K562 (cell line): ENCODE measurements around the gene PREX1. TPM values are rescaled to one million over a fixed set of nuclear protein-coding genes. Genes with fewer than 3 reads are reported as not detected.

Source experiments
- ATAC-seq: fragments of 200-7000 bp; cut with Tn5 transposase; 3 replicates; pipeline ENCODE4 v1.9.1; 2020; ENCODE audit warnings: moderate library complexity
- BruUV-seq: library from RNA; stranded (reverse); fragments of 400-500 nt; replicated peaks from 2 replicates; lab custom pipeline; 2021; lab: Mats Ljungman, UMichigan
- CTCF ChIA-PET: fragments of 300-600 bp; formaldehyde crosslinking; extraction: SDS; loops from one replicate; lab custom pipeline; 2021; ENCODE audit warnings: low intra/inter-chr PET ratio; lab: Yijun Ruan, JAX
- POLR2A ChIA-PET: fragments of 300-600, 350-650 bp; sonication (Branson Sonifier 250); formaldehyde crosslinking; extraction: SDS; loops from one replicate; lab custom pipeline; 2021; ENCODE audit warnings: antibody characterized with exemption, inconsistent platforms; lab: Yijun Ruan, JAX
- DNase-seq, 4 experiments: peaks; one replicate each; pipeline versions ENCODE4 v3.0.0 to v3.0.0-alpha.2; 2011 to 2018; ENCODE audit warnings: low spot score in 3 of 4, mixed read lengths in 3 of 4; ENCODE audit errors: extremely low read depth in 1 of 4
- FAIRE-seq: peaks from 2 replicates; lab custom pipeline; 2011; peaks lifted over from hg19 to GRCh38; lab: Jason Lieb, UNC
- H2AFZ ChIP-seq: 2 replicates; pipeline ENCODE4 v1.6.0; 2011; ENCODE audit warnings: low read depth, low read length, control low read depth, inconsistent platforms
- H3K27ac ChIP-seq: fragments of 200-600 bp; 3 replicates; pipeline ENCODE4 v1.8.0; 2011; ENCODE audit warnings: low read depth, mild to moderate bottlenecking, control low read depth, inconsistent platforms, low read length, moderate library complexity, mixed read lengths; ENCODE audit errors: extremely low read depth
- H3K27me3 ChIP-seq, 2 experiments: fragments of 300-600 bp in 1 of 2; 2 replicates in 1 of 2; 3 replicates in 1 of 2; pipeline versions ENCODE4 v1.6.0 to v1.8.0; 2011; ENCODE audit warnings: inconsistent platforms in 2 of 2, low read length in 2 of 2, mild to moderate bottlenecking in 1 of 2, mixed read lengths in 1 of 2, moderate library complexity in 1 of 2; ENCODE audit not compliant: control insufficient read depth in 2 of 2, insufficient read depth in 2 of 2
- H3K36me3 ChIP-seq: fragments of 300-600 bp; 3 replicates; pipeline ENCODE4 v1.8.0; 2011; ENCODE audit warnings: mild to moderate bottlenecking, low read length, inconsistent platforms; ENCODE audit not compliant: control insufficient read depth, insufficient read depth
- H3K4me1 ChIP-seq, 2 experiments: fragments of 200-600 bp in 1 of 2; replicated peaks in 1 of 2; 2 replicates in 1 of 2; 3 replicates in 1 of 2; pipeline versions ENCODE4 v1.5.1 to v1.8.0; 2011; ENCODE audit warnings: inconsistent platforms in 2 of 2, low read length in 2 of 2, mild to moderate bottlenecking in 1 of 2, mixed read lengths in 1 of 2, moderate library complexity in 1 of 2; ENCODE audit not compliant: control insufficient read depth in 2 of 2, insufficient read depth in 2 of 2
- H3K4me2 ChIP-seq: 2 replicates; pipeline ENCODE4 v1.6.1; 2011; ENCODE audit warnings: low read length, control low read depth, inconsistent platforms, mixed read lengths; ENCODE audit not compliant: insufficient read depth
- H3K4me3 ChIP-seq: fragments of 200-600 bp; sonication (generic), shearing (Covaris generic); 2 replicates; pipeline ENCODE4 v1.5.1; 2016; ENCODE audit warnings: control low read depth, inconsistent platforms
- H3K79me2 ChIP-seq: fragments of 200-600 bp; 3 replicates; pipeline ENCODE4 v1.8.0; 2011; ENCODE audit warnings: low read length, inconsistent platforms; ENCODE audit not compliant: control insufficient read depth, insufficient read depth
- H3K9ac ChIP-seq, 2 experiments: 2 replicates each; pipeline versions ENCODE4 v1.6.0 to v1.6.1; 2011; ENCODE audit warnings: low read depth in 2 of 2, low read length in 2 of 2, control low read depth in 1 of 2, inconsistent platforms in 1 of 2, mild to moderate bottlenecking in 1 of 2, mixed read lengths in 1 of 2; ENCODE audit not compliant: insufficient read depth in 1 of 2
- H3K9me1 ChIP-seq: one replicate; pipeline ENCODE4 v1.6.0; 2011; ENCODE audit warnings: inconsistent platforms, mild to moderate bottlenecking, low read length, moderate library complexity; ENCODE audit not compliant: control insufficient read depth, insufficient read depth
- H3K9me3 ChIP-seq: replicated peaks from 2 replicates; pipeline ENCODE4 v1.5.1; 2011; ENCODE audit warnings: low read depth, low read length, inconsistent platforms; ENCODE audit not compliant: control insufficient read depth, insufficient read depth
- H4K20me1 ChIP-seq: replicated peaks from 2 replicates; pipeline ENCODE4 v1.6.1; 2011; ENCODE audit warnings: low read length, inconsistent platforms, mixed read lengths; ENCODE audit not compliant: control insufficient read depth, insufficient read depth
- ARHGAP35 ChIP-seq: fragments of 450-650 bp; IDR thresholded peaks from 2 replicates; pipeline ENCODE4 v1.6.1; 2018; ENCODE audit not compliant: partially characterized antibody
- CCNT2 ChIP-seq: IDR thresholded peaks from 2 replicates; pipeline ENCODE4 v1.6.1; 2011; ENCODE audit warnings: borderline replicate concordance, low read depth, mild to moderate bottlenecking, moderate library complexity, mixed read lengths, low read length; ENCODE audit not compliant: insufficient read length; ENCODE audit errors: extremely low read depth
- FIP1L1 ChIP-seq: fragments of 200-400 bp; formaldehyde crosslinking; IDR thresholded peaks from 2 replicates; pipeline ENCODE4 v1.6.1; 2018; ENCODE audit warnings: mild to moderate bottlenecking, low read depth, low read length; ENCODE audit not compliant: poor library complexity, severe bottlenecking
- HDAC8 ChIP-seq: fragments of 450-650 bp; IDR thresholded peaks from 2 replicates; pipeline ENCODE4 v1.6.1; 2016; ENCODE audit warnings: mild to moderate bottlenecking, missing genetic modification characterization, moderate library complexity, missing compliant biosample characterization
- HOXB6 ChIP-seq: fragments of 250-450 bp; sonication (Bioruptor Pico); IDR thresholded peaks from 2 replicates; pipeline ENCODE4 v1.5.1; 2022; ENCODE audit warnings: mild to moderate bottlenecking, borderline replicate concordance
- JUNB ChIP-seq: fragments of 450-650 bp; formaldehyde crosslinking; conservative IDR thresholded peaks from 2 replicates; pipeline ENCODE4 v1.4.0; 2020; ENCODE audit warnings: mild to moderate bottlenecking
- KDM2B ChIP-seq: fragments of 250-450 bp; sonication (Bioruptor Pico); IDR thresholded peaks from 2 replicates; pipeline ENCODE4 v1.8.0; 2021; ENCODE audit warnings: mild to moderate bottlenecking, moderate library complexity
- NEUROD1 ChIP-seq: fragments of 150-350 bp; IDR thresholded peaks from 2 replicates; pipeline ENCODE4 v1.6.1; 2014; ENCODE audit warnings: borderline replicate concordance, low read length, low read depth; ENCODE audit not compliant: partially characterized antibody
- NUFIP1 ChIP-seq: fragments of 450-650 bp; IDR thresholded peaks from 2 replicates; pipeline ENCODE4 v1.6.1; 2018; ENCODE audit not compliant: partially characterized antibody
- RAD21 ChIP-seq, 2 experiments: fragments of 250-450 bp in 1 of 2; fragments of 450-650 bp in 1 of 2; sonication (Bioruptor Pico) in 1 of 2; formaldehyde crosslinking in 1 of 2; IDR thresholded peaks in 1 of 2; conservative IDR thresholded peaks in 1 of 2; 2 replicates each; pipeline versions ENCODE4 v1.4.0 to v1.8.0; 2020 to 2022; ENCODE audit warnings: mild to moderate bottlenecking in 2 of 2, moderate library complexity in 1 of 2
- SOX6 ChIP-seq: fragments of 450-650 bp; IDR thresholded peaks from 2 replicates; pipeline ENCODE4 v1.6.1; 2014; ENCODE audit warnings: mild to moderate bottlenecking
- ZKSCAN1 ChIP-seq: fragments of 150-350 bp; IDR thresholded peaks from 2 replicates; pipeline ENCODE4 v1.6.1; 2016; ENCODE audit warnings: low read depth, low read length
- ZNF143 ChIP-seq: sonication (generic); formaldehyde crosslinking; IDR thresholded peaks from 2 replicates; pipeline ENCODE4 v1.9.0; 2022; ENCODE audit warnings: mild to moderate bottlenecking, missing genetic modification reagents
- ZNF282 ChIP-seq: sonication (generic); formaldehyde crosslinking; IDR thresholded peaks from 2 replicates; pipeline ENCODE4 v1.8.1; 2023; ENCODE audit warnings: missing genetic modification reagents
- ZNF76 ChIP-seq: fragments of 250-450 bp; sonication (Bioruptor Pico); IDR thresholded peaks from 2 replicates; pipeline ENCODE4 v1.4.0; 2020; ENCODE audit warnings: mild to moderate bottlenecking, moderate library complexity, borderline replicate concordance
- ZSCAN29 ChIP-seq: fragments of 450-650 bp; IDR thresholded peaks from 2 replicates; pipeline ENCODE4 v1.6.1; 2017
- WGBS: fragments of 100-300 bp; shearing (Covaris generic); methylation state at CpG from one replicate; pipeline ENCODE4 v1.1.6; 2016; ENCODE audit warnings: low coverage, mixed read lengths; ENCODE audit not compliant: insufficient coverage; ENCODE audit errors: missing lambda C conversion rate; 5-methylcytosine and 5-hydroxymethylcytosine counted together
- in situ Hi-C: fragments of 300-500 bp; cut with MboI; formaldehyde crosslinking; loops from 4 replicates; pipeline ENCODE4 v1.15.0; 2018; ENCODE audit warnings: inconsistent platforms, mixed read lengths
- intact Hi-C: fragments of 100-400 bp; cut with micrococcal nuclease; formaldehyde crosslinking; loops from 2 replicates; pipeline ENCODE4 v1.14.2; 2022
- polyA plus RNA-seq, 8 experiments: library from polyadenylated mRNA; depleted of rRNA in 4 of 8; stranded (reverse) in 5 of 8; unstranded in 3 of 8; fragments of >200 nt; fragmentation: Nextera tagmentation in 2 of 8; fragmentation: Illumina TruSeq in 1 of 8; extraction: Ambion mirVana in 2 of 8; extraction: Trizol in 1 of 8; gene quantifications; 2 replicates each; pipeline versions ENCODE4 v1.2.1 to v1.2.3, GENCODE V29; 2011 to 2014; ENCODE audit warnings: inconsistent platforms in 1 of 8, missing spikeins in 1 of 8
- total RNA-seq, 7 experiments: library from RNA; depleted of rRNA in 6 of 7; stranded (reverse); fragments of >200 nt in 6 of 7; fragmentation: Illumina TruSeq in 2 of 7; extraction: Trizol in 2 of 7; gene quantifications; 2 replicates each; pipeline versions ENCODE4 v1.2.1 to v1.2.3, GENCODE V29; 2011 to 2021; ENCODE audit warnings: low replicate concordance in 1 of 7
- TF ChIP-seq, protein P1 (sequence below), 2 experiments: fragments of 250-450 bp in 1 of 2; fragments of 450-650 bp in 1 of 2; sonication (Bioruptor Pico) in 1 of 2; IDR thresholded peaks; 2 replicates each; pipeline versions ENCODE4 v1.6.1 to v1.8.0; 2016 to 2021; ENCODE audit warnings: mild to moderate bottlenecking in 2 of 2, moderate library complexity in 2 of 2, missing compliant biosample characterization in 1 of 2, missing genetic modification characterization in 1 of 2
- TF ChIP-seq, protein P2 (sequence below): sonication (generic); formaldehyde crosslinking; IDR thresholded peaks from 2 replicates; pipeline ENCODE4 v1.8.1; 2023; ENCODE audit warnings: mild to moderate bottlenecking, missing genetic modification reagents, moderate library complexity

The PREX1 gene
- total and polyA plus RNA-seq, 9 of the 15 experiments (the other 6 are each of a cell fraction or from before 2014, with no cell fraction given) = 0.37 to 10.4 (median 4.8) TPM

DNA sequence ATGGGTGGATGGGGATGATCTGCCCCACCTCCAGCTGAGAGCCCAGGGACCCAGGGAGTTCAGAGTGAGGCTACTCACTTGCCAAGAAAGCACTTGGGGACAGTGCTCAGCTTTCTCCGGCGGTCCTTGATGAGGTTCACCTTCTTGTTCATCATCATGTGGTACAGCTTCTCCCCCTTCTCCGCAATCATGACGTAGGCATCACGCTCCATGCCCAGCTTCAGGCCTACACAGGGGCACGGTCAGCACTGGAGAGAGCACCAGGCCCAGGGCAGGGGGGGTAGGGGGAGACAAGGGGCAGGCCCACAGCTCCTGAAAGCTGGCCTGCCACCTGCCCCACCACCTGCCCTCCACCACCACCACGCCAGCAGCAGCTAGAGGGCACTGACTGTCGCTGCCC, 139.2 kb downstream of the PREX1 start (continued):
- no peak for TF ChIP-seq FIP1L1
- no peak for TF ChIP-seq SOX6

DNA sequence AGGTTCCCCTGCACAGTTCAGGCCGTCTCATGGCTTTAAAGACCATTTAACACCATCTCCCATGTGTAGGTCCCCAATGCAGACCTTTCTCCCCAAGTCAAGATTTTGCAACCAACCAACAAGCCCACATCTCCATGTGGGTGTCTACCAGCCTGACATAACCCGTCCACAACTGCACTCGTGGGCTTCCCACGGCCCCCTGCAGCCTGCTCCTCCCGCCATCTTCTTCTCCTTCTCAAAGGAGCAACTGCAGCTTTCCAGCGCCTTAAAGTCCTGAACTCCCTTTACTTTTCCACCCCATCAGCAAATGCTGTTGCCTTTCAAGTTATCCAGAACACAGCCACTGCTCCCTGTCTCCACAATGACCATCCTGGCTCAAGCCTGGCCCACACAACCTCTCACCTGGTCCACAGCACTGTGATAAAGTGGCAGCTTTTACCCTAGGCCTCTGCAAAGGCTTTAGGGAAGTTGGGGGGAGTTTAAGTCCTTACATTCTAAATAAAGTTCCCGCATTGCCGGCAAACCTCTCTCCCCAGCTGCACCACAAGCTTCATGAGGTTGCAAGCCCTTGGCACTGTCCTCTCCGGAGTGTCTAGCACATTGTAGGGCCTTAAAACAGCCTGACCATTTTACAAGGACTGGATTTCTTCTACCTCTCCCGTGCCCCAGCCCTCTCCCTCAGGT, 140.5 kb downstream of the PREX1 start:
- Histone ChIP-seq H2AFZ (no peak overlapping the region), H3K36me3 (no peaks in the 10 kb centered on the region), H3K9ac (no peak overlapping the region), H3K9me3 (no peaks in the 10 kb centered on the region), H3K27me3 (no peaks in the 10 kb centered on the region; a peak in 1 of 5 replicates), H3K4me2 (no peak overlapping the region)
- WGBS = 35% methylated on average over 10 of the region's 10 CpGs
- no TSS peak for BruUV-seq
- CTCF ChIA-PET = no interaction called here
- TF ChIP-seq HDAC8 (tag) = no peak
- no peak for TF ChIP-seq ZKSCAN1
- TF ChIP-seq, protein P1, sequence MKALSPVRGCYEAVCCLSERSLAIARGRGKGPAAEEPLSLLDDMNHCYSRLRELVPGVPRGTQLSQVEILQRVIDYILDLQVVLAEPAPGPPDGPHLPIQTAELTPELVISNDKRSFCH (CRISPR knock-in tag; IDR thresholded peaks at IDR 0.05) = no peak
- TF ChIP-seq, protein P1 (tag; IDR thresholded peaks at IDR 0.05) = no peak
- TF ChIP-seq, protein P2, sequence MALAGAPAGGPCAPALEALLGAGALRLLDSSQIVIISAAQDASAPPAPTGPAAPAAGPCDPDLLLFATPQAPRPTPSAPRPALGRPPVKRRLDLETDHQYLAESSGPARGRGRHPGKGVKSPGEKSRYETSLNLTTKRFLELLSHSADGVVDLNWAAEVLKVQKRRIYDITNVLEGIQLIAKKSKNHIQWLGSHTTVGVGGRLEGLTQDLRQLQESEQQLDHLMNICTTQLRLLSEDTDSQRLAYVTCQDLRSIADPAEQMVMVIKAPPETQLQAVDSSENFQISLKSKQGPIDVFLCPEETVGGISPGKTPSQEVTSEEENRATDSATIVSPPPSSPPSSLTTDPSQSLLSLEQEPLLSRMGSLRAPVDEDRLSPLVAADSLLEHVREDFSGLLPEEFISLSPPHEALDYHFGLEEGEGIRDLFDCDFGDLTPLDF = no peak
- no peak for TF ChIP-seq JUNB
- no peak for TF ChIP-seq KDM2B
- no peak for TF ChIP-seq ZNF143 (CRISPR knock-in tag)
- TF ChIP-seq RAD21 (CRISPR knock-in tag; conservative IDR thresholded peaks at IDR 0.05 in 1 of 2, IDR thresholded peaks at IDR 0.05 in 1 of 2) = no peak
- TF ChIP-seq ZNF282 (CRISPR knock-in tag) = no peak
- TF ChIP-seq CCNT2 = no peak
- TF ChIP-seq HOXB6 (CRISPR knock-in tag) = no peak
- no peak for TF ChIP-seq NUFIP1
- no peak for TF ChIP-seq ARHGAP35
- TF ChIP-seq ZSCAN29 = no peak
- no peak for TF ChIP-seq NEUROD1
- TF ChIP-seq ZNF76 (CRISPR knock-in tag) = no peak
- TF ChIP-seq, all 486 proteins: peak for 0
- Histone ChIP-seq H4K20me1 (peaks cover 11% of the 10 kb centered on the region), H3K4me1 (peaks cover 10 to 29% of the 10 kb centered on the region in 2 experiments; a peak in 4 of 5 replicates), H3K9me1 (no peaks in the 10 kb centered on the region), H3K27ac (no peak overlapping the region), H3K4me3 (no peak overlapping the region), H3K79me2 (no peaks in the 10 kb centered on the region)
- ATAC-seq = no peak
- in situ Hi-C loops (no loop called here), intact Hi-C loops (no loop called here)
- FAIRE-seq = no peak
- no peak for DNase-seq
- POLR2A ChIA-PET = interaction anchor here (0.7 to 1.1 kb wide), 2 partner anchors 235 to 1010 kb away, joined by 3 read pairs; partner anchors contain the start of gene ARFGEF2
